GM18499 (cell line): Measurements from ENCODE around the gene HSPA6.
"Not testable (repeated sequence)": the region's sequence is repeated elsewhere in the genome, so short reads cannot be mapped to it uniquely, and the experiment has no call there.

Source experiments
- ATAC-seq: cut with Tn5 transposase; IDR thresholded peaks from one replicate; pipeline ENCODE4 v1.9.1; 2021; ENCODE audit warnings: moderate number of reproducible peaks; ENCODE audit not compliant: insufficient read depth, unreplicated experiment

The HSPA6 gene

GRCh38 chr1:161502641-161503393 lies 21.5 kb upstream of the HSPA6 start:
- no peak for ATAC-seq

GRCh38 chr1:161503394-161503748 lies 21.0 kb upstream of the HSPA6 start:
- no peak for ATAC-seq

GRCh38 chr1:161505686-161506085 lies 18.7 kb upstream of the HSPA6 start:
- no peak for ATAC-seq

DNA sequence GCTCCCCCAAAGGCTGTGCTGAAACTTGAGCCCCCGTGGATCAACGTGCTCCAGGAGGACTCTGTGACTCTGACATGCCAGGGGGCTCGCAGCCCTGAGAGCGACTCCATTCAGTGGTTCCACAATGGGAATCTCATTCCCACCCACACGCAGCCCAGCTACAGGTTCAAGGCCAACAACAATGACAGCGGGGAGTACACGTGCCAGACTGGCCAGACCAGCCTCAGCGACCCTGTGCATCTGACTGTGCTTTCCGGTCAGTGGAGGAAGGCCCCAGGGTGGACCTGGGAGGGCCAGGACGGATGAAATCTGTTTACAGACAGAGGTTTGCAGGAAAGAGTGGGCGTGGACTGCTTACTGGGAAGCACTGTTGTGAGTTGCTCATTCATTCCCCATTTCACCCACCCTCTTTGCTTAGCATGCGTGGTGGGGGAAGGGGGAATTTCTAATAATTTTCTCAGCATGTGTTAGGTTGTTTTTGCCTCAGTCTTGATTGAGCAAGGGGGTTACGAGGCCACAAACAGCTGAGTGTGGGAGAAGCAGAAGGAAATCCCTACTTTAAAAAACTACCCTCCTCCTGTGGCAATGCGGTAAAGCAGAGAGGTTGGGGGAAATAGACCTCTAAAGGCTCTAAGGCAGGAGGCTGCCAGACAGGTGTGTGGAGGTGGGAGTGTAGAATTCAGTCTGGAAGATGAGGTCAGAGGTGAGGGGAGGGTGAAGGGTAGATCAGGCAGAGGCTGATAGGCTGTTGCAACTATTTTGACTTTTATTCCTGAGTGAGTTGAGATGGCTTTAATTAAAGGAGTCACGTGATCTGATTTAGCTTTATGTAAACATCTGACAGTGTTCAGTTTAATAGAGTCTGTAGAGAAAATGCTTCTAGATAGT lies 17.8 kb upstream of the HSPA6 start:
- no peak for ATAC-seq

GRCh38 chr1:161510477-161510876 lies 13.9 kb upstream of the HSPA6 start:
- no peak for ATAC-seq

DNA sequence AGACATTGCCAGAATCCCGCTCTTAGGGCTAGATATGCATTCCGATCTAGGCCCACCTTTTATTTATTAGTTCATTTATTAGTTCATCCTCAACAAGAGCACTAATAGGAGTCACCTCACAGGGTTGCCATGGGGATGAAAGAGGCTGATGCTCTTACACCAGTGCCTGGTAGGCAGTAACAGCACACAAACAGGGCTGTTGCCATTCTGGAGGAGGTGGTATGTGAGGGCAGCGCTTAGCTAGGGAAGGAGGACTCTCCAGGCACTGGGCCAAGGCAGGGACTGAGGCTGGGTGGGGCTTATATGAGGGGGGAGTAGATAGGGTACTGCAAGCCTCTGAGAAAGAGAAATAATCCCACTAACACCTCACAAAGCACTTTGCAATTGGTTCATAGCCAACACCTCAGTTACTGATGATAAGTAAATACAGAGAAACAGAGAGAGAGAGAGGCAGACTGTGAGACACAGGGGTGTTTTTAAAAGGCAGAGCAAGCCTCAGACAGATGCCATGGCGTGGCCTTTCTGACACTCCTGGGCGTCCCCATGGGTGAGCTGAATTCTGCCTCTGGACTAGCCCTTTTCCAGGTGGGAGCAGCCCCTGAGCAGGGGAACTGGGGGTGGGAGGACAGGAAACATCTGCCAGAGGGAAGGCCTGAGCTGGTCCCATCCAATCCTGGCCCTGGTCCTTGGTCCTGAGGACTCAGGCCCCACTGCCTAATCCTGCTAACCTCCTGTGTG lies 13.2 kb upstream of the HSPA6 start:
- no peak for ATAC-seq

GRCh38 chr1:161511756-161512060 lies 12.6 kb upstream of the HSPA6 start:
- ATAC-seq = no peak

DNA sequence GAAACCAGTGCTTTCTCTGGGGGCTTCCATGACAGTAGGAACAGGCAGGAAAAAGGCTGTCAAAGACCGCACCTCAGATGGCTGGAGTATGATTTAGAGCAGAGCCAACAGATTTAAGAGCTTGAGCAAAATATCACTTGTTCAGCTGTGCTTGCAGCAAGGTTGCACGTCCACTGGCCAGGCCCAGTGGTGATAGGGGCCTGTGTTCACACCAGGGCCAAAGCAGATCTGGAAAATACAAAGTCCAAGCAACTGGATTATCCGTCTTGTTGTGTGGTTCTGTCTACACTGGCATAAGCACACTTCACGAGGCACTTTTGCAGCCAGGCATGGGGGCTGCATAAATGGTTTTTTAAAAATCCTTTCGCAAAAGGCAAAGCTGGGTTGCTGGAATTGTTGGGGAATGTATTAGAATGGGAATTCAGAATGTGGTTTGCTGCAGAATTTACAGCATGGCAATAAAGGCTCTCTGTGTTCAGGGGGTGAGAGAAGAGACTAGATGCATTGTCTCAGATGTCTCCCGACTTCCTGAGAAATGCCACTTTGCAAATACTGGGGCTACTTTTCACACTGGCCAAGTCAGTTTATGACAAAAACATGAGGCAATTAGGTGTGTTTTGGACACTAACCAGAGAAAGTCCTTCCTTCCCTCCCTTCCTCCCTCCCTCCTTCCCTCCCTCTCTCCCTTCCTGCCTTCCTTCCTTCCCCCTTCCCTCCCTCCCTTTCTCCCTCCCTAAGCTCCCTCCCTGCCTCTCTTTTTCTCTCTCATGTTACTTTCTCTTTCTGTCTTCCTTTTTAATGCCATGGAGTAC lies 11.5 kb upstream of the HSPA6 start:
- ATAC-seq = not testable (repeated sequence)

DNA sequence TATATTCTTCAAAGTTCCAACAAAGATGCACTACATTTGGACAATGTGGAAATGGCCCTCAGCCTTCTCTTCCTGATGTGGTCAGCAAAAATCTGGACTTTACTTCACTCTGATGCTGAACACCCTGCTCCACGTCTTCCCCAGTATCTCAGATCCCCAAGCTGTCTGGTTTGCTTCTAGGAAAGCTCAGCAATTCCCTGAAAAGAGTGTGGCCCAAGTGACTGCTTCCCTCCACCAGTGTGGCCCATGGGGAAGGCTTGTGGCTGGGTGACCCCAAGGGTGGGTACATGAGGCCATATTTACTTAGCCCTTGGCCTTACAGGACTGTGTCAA lies 10.9 kb upstream of the HSPA6 start:
- not testable (repeated sequence) for ATAC-seq

GRCh38 chr1:161513953-161514352 lies 10.4 kb upstream of the HSPA6 start:
- not testable (repeated sequence) for ATAC-seq

DNA sequence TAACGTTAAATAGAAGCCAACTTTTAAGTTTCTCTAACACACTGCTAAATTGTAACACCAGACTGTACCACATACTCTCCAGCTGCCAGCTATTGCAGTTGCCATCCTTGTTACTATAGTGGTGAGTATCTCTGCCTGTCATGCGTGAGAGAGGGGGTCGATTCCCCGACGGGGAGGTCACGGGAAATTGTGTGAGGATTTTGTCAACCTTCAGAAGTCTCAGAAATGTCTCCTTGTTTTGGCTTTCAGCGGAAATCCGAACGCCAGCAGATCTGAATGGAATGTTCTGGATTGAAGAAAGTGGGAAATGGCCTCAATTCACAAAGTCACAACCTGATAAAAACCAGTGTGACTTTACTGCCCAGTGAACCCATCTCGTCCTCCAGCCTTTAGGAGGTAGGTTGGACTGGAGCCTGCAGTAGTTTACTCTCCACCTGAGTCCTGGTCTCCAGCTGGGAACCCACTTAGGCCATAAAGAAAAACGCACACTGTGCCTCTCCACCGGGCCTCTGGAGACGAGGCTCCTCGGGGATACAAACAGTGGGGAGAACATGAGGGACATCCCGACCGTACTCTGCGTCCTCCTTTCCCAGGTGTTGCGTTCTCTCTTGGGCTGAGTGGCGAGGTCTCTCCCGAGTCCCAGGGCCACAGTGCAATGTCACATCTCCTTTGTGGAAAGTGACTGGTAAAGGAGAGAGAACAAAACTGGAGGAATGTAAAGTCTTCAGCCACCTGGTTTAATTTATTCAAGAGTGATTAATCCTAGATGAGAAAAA lies 1.1 kb upstream of the HSPA6 start:
- ATAC-seq = not testable (repeated sequence)

DNA sequence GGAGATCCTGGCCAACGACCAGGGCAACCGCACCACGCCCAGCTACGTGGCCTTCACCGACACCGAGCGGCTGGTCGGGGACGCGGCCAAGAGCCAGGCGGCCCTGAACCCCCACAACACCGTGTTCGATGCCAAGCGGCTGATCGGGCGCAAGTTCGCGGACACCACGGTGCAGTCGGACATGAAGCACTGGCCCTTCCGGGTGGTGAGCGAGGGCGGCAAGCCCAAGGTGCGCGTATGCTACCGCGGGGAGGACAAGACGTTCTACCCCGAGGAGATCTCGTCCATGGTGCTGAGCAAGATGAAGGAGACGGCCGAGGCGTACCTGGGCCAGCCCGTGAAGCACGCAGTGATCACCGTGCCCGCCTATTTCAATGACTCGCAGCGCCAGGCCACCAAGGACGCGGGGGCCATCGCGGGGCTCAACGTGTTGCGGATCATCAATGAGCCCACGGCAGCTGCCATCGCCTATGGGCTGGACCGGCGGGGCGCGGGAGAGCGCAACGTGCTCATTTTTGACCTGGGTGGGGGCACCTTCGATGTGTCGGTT lies 477 bp downstream of the HSPA6 start:
- ATAC-seq = not testable (repeated sequence)

DNA sequence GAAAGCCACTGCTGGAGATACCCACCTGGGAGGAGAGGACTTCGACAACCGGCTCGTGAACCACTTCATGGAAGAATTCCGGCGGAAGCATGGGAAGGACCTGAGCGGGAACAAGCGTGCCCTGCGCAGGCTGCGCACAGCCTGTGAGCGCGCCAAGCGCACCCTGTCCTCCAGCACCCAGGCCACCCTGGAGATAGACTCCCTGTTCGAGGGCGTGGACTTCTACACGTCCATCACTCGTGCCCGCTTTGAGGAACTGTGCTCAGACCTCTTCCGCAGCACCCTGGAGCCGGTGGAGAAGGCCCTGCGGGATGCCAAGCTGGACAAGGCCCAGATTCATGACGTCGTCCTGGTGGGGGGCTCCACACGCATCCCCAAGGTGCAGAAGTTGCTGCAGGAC lies 981 bp downstream of the HSPA6 start:
- not testable (repeated sequence) for ATAC-seq

DNA sequence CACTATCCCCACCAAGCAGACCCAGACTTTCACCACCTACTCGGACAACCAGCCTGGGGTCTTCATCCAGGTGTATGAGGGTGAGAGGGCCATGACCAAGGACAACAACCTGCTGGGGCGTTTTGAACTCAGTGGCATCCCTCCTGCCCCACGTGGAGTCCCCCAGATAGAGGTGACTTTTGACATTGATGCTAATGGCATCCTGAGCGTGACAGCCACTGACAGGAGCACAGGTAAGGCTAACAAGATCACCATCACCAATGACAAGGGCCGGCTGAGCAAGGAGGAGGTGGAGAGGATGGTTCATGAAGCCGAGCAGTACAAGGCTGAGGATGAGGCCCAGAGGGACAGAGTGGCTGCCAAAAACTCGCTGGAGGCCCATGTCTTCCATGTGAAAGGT lies 1.6 kb downstream of the HSPA6 start:
- not testable (repeated sequence) for ATAC-seq

GRCh38 chr1:161528550-161528949 lies 4.2 kb downstream of the HSPA6 start:
- ATAC-seq = not testable (repeated sequence)

DNA sequence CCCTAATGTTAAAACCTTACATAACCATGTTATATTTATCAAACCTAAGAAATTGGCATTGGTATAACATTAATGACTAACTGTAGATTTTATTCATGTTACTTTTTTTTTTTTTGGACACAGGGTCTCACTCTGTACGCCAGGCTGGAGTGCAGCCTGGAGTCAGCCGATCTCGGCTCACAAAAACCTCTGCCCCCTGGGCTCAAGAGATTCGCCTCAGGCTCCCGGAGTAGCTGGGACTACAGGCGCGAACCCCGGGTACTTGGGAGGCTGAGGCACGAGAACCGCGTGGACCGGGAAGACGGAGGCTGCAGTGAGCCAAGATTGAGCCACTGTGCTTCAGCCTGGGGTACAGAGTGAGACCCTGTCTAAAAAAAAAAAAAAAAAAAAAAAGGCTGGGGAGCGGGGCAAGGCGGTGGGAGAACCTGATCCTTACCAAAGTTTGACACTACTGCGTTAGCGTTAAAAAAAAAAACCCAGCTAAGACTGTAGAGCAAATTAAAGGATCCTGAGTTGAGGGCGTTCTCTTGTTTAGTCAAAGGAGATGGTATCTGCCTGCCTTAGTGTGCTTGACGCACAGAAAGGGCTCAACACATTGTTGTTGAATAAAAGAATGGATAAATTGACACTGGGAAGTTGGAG lies 5.2 kb downstream of the HSPA6 start:
- not testable (repeated sequence) for ATAC-seq

DNA sequence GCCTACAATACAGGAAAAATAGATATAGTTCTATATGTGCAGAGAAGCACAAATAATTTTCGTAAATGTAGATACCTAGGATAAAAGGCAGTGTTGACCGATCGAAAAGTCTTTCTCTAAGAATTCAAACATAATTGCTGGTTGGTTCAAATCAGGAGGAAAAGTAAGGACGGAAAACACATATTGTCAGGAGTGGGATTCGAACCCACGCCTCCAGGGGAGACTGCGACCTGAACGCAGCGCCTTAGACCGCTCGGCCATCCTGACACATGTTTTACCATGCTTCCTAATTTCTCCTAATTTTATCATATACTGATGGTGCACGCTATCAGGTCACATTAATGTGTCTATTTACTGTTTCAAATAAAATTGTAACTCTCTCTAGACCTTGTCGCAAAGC lies 5.8 kb downstream of the HSPA6 start:
- ATAC-seq = not testable (repeated sequence)

- peak; percentile 55 for ATAC-seq
These were observed 6.6 kb downstream of the HSPA6 start for GRCh38 chr1:161530671-161531641.
